Measurements from ENCODE around the gene OTC.

The OTC gene

GRCh38 chrX:38356401-38356800 is 4.0 kb downstream of the OTC start:
- H3K4me3 ChIP-seq (ENCODE audit: insufficient read length, low read depth): no peak overlapping the region
- TF ChIP-seq ZNF274 (IDR thresholded peaks at IDR 0.05; ENCODE audit: low read depth, low read length) (no peak), YY1 (IDR thresholded peaks at IDR 0.05; ENCODE audit: insufficient read depth, insufficient read length) (no peak), SUZ12 (IDR thresholded peaks at IDR 0.05; ENCODE audit: extremely low read depth, insufficient read depth, insufficient read length) (no peak)
- no peaks in the 10 kb centered on the region for H3K4me1 ChIP-seq (ENCODE audit: insufficient read depth, insufficient read length)
- no peak overlapping the region for H3K9ac ChIP-seq (ENCODE audit: insufficient read length, low read depth)
- no peaks in the 10 kb centered on the region for H3K27me3 ChIP-seq (ENCODE audit: insufficient read depth, insufficient read length)
- no peak for DNase-seq (ENCODE audit: low read depth, low spot score)
- no peaks in the 10 kb centered on the region for H3K36me3 ChIP-seq (ENCODE audit: insufficient read depth, insufficient read length, low read length)
- no peaks in the 10 kb centered on the region for H3K9me3 ChIP-seq (ENCODE audit: insufficient read depth, low read length)

- no peaks in the 10 kb centered on the region for H3K27me3 ChIP-seq (ENCODE audit: insufficient read depth, insufficient read length)
- H3K4me1 ChIP-seq (ENCODE audit: insufficient read depth, insufficient read length): no peaks in the 10 kb centered on the region
- H3K4me3 ChIP-seq (ENCODE audit: insufficient read length, low read depth): no peak overlapping the region
- H3K36me3 ChIP-seq (ENCODE audit: insufficient read depth, insufficient read length, low read length): no peaks in the 10 kb centered on the region
- H3K9me3 ChIP-seq (ENCODE audit: insufficient read depth, low read length): no peaks in the 10 kb centered on the region
- no peak overlapping the region for H3K9ac ChIP-seq (ENCODE audit: insufficient read length, low read depth)
- DNase-seq (ENCODE audit: low read depth, low spot score): no peak
- TF ChIP-seq YY1 (IDR thresholded peaks at IDR 0.05; ENCODE audit: insufficient read depth, insufficient read length): no peak
These were observed 5.6 kb downstream of the OTC start for GRCh38 chrX:38357747-38358673.

DNA sequence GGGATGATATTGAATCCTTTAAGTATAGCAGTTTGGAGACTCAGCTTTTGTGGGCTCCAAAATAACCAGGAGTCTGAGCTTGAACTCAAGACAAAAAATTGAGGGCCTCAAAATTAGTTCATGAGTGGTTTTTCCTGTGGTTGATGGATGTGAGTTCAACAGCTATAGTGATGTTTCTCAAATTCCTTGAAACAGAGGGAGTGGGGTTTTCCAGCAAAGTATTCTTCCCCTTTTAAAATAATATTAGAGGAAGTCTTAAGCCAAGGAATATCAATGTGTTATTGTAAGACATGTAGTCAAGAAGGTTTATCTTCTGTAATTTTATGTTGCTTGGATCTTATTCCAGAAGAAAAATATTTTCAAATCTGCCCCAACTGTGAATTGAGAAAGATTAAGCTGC is 10.6 kb downstream of the OTC start:
- H3K9me3 ChIP-seq (ENCODE audit: insufficient read depth, low read length): no peaks in the 10 kb centered on the region
- DNase-seq (ENCODE audit: low read depth, low spot score): no peak
- no peak overlapping the region for H3K4me3 ChIP-seq (ENCODE audit: insufficient read length, low read depth)
- no peak overlapping the region for H3K9ac ChIP-seq (ENCODE audit: insufficient read length, low read depth)
- no peaks in the 10 kb centered on the region for H3K4me1 ChIP-seq (ENCODE audit: insufficient read depth, insufficient read length)
- H3K27me3 ChIP-seq (ENCODE audit: insufficient read depth, insufficient read length): no peaks in the 10 kb centered on the region
- no peak for TF ChIP-seq SUZ12 (IDR thresholded peaks at IDR 0.05; ENCODE audit: extremely low read depth, insufficient read depth, insufficient read length)
- no peak for TF ChIP-seq YY1 (IDR thresholded peaks at IDR 0.05; ENCODE audit: insufficient read depth, insufficient read length)
- TF ChIP-seq ZNF274 (IDR thresholded peaks at IDR 0.05; ENCODE audit: low read depth, low read length): no peak
- H3K36me3 ChIP-seq (ENCODE audit: insufficient read depth, insufficient read length, low read length): no peaks in the 10 kb centered on the region

GRCh38 chrX:38365954-38366353 is 13.6 kb downstream of the OTC start:
- no peak for DNase-seq (ENCODE audit: low read depth, low spot score)
- no peak overlapping the region for H3K9ac ChIP-seq (ENCODE audit: insufficient read length, low read depth)
- H3K4me1 ChIP-seq (ENCODE audit: insufficient read depth, insufficient read length): no peaks in the 10 kb centered on the region
- TF ChIP-seq ZNF274 (IDR thresholded peaks at IDR 0.05; ENCODE audit: low read depth, low read length) (no peak), SUZ12 (IDR thresholded peaks at IDR 0.05; ENCODE audit: extremely low read depth, insufficient read depth, insufficient read length) (no peak), YY1 (IDR thresholded peaks at IDR 0.05; ENCODE audit: insufficient read depth, insufficient read length) (no peak)
- no peaks in the 10 kb centered on the region for H3K27me3 ChIP-seq (ENCODE audit: insufficient read depth, insufficient read length)
- no peaks in the 10 kb centered on the region for H3K36me3 ChIP-seq (ENCODE audit: insufficient read depth, insufficient read length, low read length)
- H3K9me3 ChIP-seq (ENCODE audit: insufficient read depth, low read length): no peaks in the 10 kb centered on the region
- no peak overlapping the region for H3K4me3 ChIP-seq (ENCODE audit: insufficient read length, low read depth)

DNA sequence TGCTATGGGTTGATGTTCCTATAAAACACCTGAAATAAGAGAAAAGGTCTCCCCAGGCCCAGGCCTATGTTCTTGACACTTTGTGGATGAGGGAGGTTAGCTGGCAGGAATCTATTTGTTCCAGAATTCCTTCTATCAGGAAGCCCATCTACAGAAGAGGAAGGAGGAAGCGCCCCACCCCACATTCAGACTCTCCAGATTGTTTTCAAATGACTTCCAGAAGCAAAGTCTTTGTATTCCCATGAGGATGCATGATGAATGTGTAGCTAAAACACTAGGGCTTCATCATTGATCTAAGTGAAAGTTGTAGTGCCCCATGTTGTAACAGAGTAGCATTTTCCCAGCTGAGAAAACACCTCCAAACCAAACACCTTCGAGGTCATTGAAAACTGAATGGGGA is 16.4 kb downstream of the OTC start:
- Histone ChIP-seq H3K9me3 (ENCODE audit: insufficient read depth, low read length) (no peaks in the 10 kb centered on the region), H3K9ac (ENCODE audit: insufficient read length, low read depth) (no peak overlapping the region), H3K27me3 (ENCODE audit: insufficient read depth, insufficient read length) (no peaks in the 10 kb centered on the region), H3K36me3 (ENCODE audit: insufficient read depth, insufficient read length, low read length) (no peaks in the 10 kb centered on the region), H3K4me3 (ENCODE audit: insufficient read length, low read depth) (no peak overlapping the region), H3K4me1 (ENCODE audit: insufficient read depth, insufficient read length) (no peaks in the 10 kb centered on the region)
- TF ChIP-seq SUZ12 (IDR thresholded peaks at IDR 0.05; ENCODE audit: extremely low read depth, insufficient read depth, insufficient read length): no peak
- TF ChIP-seq ZNF274 (IDR thresholded peaks at IDR 0.05; ENCODE audit: low read depth, low read length): no peak
- no peak for TF ChIP-seq YY1 (IDR thresholded peaks at IDR 0.05; ENCODE audit: insufficient read depth, insufficient read length)
- no peak for DNase-seq (ENCODE audit: low read depth, low spot score)

GRCh38 chrX:38371641-38372040 is 19.2 kb downstream of the OTC start:
- no peaks in the 10 kb centered on the region for H3K27me3 ChIP-seq (ENCODE audit: insufficient read depth, insufficient read length)
- no peaks in the 10 kb centered on the region for H3K9me3 ChIP-seq (ENCODE audit: insufficient read depth, low read length)
- DNase-seq (ENCODE audit: low read depth, low spot score): no peak
- H3K4me1 ChIP-seq (ENCODE audit: insufficient read depth, insufficient read length): no peaks in the 10 kb centered on the region
- no peak overlapping the region for H3K4me3 ChIP-seq (ENCODE audit: insufficient read length, low read depth)
- no peak for TF ChIP-seq YY1 (IDR thresholded peaks at IDR 0.05; ENCODE audit: insufficient read depth, insufficient read length)
- no peak for TF ChIP-seq ZNF274 (IDR thresholded peaks at IDR 0.05; ENCODE audit: low read depth, low read length)
- TF ChIP-seq SUZ12 (IDR thresholded peaks at IDR 0.05; ENCODE audit: extremely low read depth, insufficient read depth, insufficient read length): no peak
- no peaks in the 10 kb centered on the region for H3K36me3 ChIP-seq (ENCODE audit: insufficient read depth, insufficient read length, low read length)
- H3K9ac ChIP-seq (ENCODE audit: insufficient read length, low read depth): no peak overlapping the region

DNA sequence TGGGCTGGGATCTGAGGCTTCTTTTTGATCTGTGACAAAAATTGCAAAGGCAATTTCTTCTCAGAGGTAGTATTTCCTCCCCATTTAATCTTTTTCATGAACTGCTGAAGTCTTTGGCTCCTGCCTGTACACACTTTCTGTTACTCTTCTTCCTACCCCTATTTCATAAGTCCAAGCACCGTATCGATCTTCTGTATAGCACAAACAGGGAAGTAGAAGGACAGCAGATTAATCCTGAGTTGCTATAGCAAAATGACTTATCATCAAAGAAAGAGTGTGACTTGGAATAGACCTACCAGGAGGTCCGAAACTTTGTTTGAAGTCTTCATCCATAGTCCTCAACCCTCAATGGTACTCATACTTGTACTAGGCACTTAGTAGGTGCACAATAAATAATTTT is 22.0 kb downstream of the OTC start:
- no peaks in the 10 kb centered on the region for H3K9me3 ChIP-seq (ENCODE audit: insufficient read depth, low read length)
- H3K27me3 ChIP-seq (ENCODE audit: insufficient read depth, insufficient read length): no peaks in the 10 kb centered on the region
- no peaks in the 10 kb centered on the region for H3K4me1 ChIP-seq (ENCODE audit: insufficient read depth, insufficient read length)
- no peak overlapping the region for H3K4me3 ChIP-seq (ENCODE audit: insufficient read length, low read depth)
- H3K9ac ChIP-seq (ENCODE audit: insufficient read length, low read depth): no peak overlapping the region
- H3K36me3 ChIP-seq (ENCODE audit: insufficient read depth, insufficient read length, low read length): no peaks in the 10 kb centered on the region
- no peak for TF ChIP-seq SUZ12 (IDR thresholded peaks at IDR 0.05; ENCODE audit: extremely low read depth, insufficient read depth, insufficient read length)
- no peak for TF ChIP-seq ZNF274 (IDR thresholded peaks at IDR 0.05; ENCODE audit: low read depth, low read length)
- TF ChIP-seq YY1 (IDR thresholded peaks at IDR 0.05; ENCODE audit: insufficient read depth, insufficient read length): no peak
- DNase-seq (ENCODE audit: low read depth, low spot score): no peak
